MM.1S (cell line): ENCODE data around the gene PRKCA.

Source experiments
- CTCF ChIP-seq: fragments of 300-600 bp; sonication (generic); IDR thresholded peaks from 2 replicates; pipeline ENCODE4 v1.5.1; 2016; ENCODE audit warnings: antibody characterized with exemption, low read length, mixed read lengths
- EZH2 ChIP-seq: fragments of 300-600 bp; sonication (generic); optimal IDR thresholded peaks from 2 replicates; pipeline ENCODE3; 2017; ENCODE audit warnings: low read depth, mild to moderate bottlenecking, antibody characterized with exemption, low read length, mixed read lengths

- TF ChIP-seq CTCF (no peak), EZH2 (no peak)
These were observed 177.8 kb downstream of the PRKCA start for GRCh38 chr17:66480243-66480642.
